NCI-H82 (cell line): ENCODE data around the gene ODAD3.

Experiments
- DNase-seq: peaks from one replicate; lab custom pipeline; 2025; lab: John Stamatoyannopoulos, UW

The ODAD3 gene

DNA sequence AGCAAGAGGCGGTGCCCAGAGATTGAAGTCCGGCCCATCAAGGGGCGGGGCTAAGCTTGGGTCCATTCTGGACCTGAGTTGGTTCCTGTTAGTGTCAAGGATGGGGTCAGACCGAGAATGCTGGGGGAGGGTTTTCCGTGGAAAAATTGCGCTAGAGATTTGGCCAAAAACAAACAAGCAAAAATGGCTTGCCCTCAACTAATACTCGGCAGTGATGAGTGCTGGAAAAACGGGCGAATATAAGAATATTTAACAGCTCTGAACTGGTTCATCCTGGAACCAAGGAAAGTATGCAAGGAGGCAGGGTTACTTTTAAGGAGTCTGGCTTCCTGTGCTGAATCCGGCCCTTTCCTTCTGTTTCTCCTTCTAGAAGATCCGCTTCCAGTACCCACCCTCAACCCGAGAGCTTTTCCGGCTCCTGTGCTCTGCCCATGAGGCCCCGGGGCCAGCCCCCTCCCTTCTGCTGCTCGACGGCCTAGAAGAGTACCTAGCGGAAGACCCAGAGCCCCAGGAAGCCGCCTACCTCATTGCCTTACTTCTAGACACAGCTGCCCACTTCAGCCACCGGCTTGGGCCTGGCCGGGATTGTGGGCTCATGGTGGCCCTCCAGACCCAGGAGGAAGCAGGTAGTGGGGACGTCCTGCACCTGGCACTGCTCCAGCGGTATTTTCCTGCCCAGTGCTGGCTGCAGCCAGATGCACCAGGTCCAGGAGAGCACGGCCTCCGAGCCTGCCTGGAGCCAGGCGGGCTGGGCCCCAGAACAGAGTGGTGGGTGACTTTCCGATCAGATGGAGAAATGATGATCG, 59.6 kb downstream of the ODAD3 start:
- DNase-seq: peak; percentile 63

DNA sequence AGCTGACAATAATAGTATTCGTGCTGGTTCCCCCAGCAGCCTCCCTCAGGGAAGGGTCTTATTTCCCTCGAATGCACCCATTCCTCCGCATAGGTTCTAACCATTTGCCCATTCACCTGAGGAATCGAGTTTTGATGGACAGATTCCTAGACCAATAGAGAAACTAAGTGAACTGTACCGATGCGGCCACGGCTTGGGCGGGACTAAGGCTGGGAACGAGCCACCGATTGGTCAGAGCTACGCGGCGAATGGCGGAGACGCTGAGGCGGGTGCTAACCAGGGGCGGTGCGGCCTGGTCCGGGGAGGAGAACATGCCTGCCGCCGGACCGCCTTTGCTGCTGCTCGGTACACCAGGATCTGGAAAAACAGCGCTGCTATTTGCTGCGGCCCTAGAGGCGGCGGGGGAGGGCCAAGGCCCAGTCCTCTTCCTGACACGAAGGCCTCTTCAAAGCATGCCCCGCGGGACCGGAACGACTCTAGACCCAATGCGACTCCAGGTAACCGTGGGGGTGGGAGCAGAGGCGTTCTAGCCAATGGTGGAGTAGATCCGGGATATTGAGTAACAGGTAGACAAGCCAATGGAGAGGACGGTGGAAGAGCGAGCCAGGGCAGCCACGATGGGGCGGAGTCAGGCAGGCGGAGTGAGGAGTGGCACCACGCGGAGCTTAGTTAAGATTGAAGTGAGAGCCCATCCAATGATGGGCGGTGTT, 60.3 kb downstream of the ODAD3 start, which contains the start of gene SWSAP1:
Gene SWSAP1 (plus strand): TSS at position 234 of the 710 bp plus-strand sequence. CDS start 15 bp downstream, at position 249.
- peak; percentile 99 for DNase-seq

DNA sequence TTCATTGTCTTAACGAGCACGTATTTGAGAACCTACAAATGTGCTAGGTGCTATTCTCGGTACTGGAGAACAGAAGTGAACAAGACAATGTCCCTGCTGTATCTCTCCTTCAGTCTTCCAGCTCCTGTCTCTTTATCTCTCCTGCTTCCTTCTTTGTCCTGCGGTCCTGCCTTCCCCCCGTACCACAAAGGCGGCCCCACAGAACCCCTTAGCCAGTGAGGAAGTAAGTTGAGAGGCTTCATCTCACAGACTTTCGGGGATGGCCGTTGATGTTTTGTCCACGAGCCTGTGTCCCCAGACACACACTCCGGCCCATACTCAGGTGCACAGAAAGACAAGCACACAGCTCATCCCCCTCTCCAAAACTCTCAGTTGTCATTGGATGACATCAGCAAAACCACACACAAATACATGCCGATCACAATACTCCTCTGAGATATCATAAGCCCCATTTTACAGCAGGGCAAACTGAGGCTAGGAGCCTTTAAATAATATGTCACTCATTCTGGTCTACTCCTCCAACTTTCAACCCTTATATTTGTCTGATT, 61.0 kb downstream of the ODAD3 start:
- no peak for DNase-seq

DNA sequence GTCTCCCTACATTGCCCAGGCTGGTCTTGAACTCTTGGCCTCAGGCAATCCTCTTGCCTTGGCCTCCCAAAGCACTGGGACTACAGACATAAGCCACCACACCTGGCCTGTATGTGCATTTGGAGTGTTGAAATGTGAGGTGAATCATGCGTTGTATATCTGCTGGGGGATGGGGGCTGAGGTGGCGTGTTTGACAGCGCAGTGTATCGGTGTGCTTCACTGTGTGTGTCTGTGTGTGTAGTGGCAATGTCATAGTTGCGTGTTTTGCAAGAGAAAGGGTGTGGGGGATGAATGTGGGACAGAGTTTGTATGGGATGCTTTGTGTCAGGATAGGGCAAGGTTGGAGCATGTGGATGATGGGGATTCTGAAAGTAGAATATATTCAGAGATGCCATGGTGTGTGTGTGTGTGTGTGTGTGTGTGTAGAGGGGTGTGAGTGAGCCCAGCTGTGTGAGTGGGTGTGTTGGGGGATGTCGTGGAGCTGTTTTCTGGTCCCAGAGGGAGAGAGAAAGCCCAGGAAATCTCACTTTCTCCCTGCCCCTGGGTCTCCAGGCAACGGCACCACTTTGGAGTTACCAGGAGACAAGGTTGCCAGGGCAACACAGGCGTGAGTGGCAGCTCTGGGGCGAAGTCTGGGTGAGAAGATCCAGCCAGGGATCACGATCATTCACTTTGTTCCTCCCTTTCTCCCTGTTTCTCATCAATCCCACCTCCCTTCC, 61.6 kb downstream of the ODAD3 start:
- DNase-seq: peak; percentile 55

DNA sequence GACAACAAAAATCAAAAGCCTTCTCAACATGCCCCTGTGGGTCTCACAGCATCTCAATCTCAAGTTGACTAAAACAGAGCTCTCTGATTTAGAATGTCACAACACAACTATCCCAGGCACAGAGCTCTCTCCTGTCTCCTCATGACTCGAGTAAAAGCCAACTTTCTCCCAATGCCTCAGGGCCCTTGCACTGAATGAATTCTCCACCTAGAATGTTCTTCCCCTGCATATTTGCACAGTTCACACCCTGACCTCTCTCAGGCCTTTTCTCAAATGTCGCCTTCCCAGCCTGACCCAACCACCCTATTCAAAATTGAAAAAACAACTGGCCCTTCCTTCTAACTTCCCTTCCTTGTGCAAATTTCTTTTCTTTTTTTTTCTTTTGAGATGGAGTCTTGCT, 64.2 kb downstream of the ODAD3 start:
- no peak for DNase-seq
